PC-9 (cell line): ENCODE measurements around the gene SMARCA4. TPM values are rescaled to one million over a fixed set of nuclear protein-coding genes. Genes with fewer than 3 reads are reported as not detected.

Experiments used
- BruUV-seq: library from RNA; stranded (reverse); fragments of 400-500 nt; replicated peaks from 2 replicates; lab custom pipeline; 2021; lab: Mats Ljungman, UMichigan
- CTCF ChIA-PET: fragments of 300-600 bp; sonication (Branson Sonifier 250); formaldehyde crosslinking; loops from one replicate; lab custom pipeline; 2022; ENCODE audit warnings: antibody characterized with exemption; lab: Charles Lee
- POLR2A ChIA-PET: fragments of 300-600 bp; sonication (Branson Sonifier 250); formaldehyde crosslinking; loops from one replicate; lab custom pipeline; 2022; ENCODE audit warnings: antibody characterized with exemption; ENCODE audit not compliant: unreplicated experiment; lab: Charles Lee
- DNase-seq, 2 experiments: peaks; one replicate each; pipeline versions ENCODE4 v3.0.0 to v3.0.0-alpha.2; 2015 to 2022; ENCODE audit warnings: mixed read lengths in 1 of 2
- H2AFZ ChIP-seq: fragments of 200-600 bp; sonication (generic); 2 replicates; pipeline ENCODE4 v1.8.1; 2017; ENCODE audit warnings: antibody characterized with exemption
- H3F3A ChIP-seq: fragments of 200-600 bp; sonication (generic); 2 replicates; pipeline ENCODE4 v1.8.1; 2017; ENCODE audit warnings: antibody characterized with exemption, mild to moderate bottlenecking, low read depth; ENCODE audit not compliant: insufficient read depth
- H3K27ac ChIP-seq: fragments of 200-600 bp; sonication (generic); 2 replicates; pipeline ENCODE4 v1.6.1; 2016; ENCODE audit warnings: mixed run types
- H3K27me3 ChIP-seq: fragments of 200-600 bp; sonication (generic); 2 replicates; pipeline ENCODE4 v1.6.1; 2016; ENCODE audit warnings: low read depth, mixed run types; ENCODE audit not compliant: insufficient read depth
- H3K36me3 ChIP-seq: fragments of 200-600 bp; sonication (generic); 2 replicates; pipeline ENCODE4 v1.6.1; 2016; ENCODE audit warnings: low read depth, mixed run types
- H3K4me1 ChIP-seq: fragments of 200-600 bp; sonication (generic); replicated peaks from 2 replicates; pipeline ENCODE4 v1.6.1; 2016; ENCODE audit warnings: mixed run types; ENCODE audit not compliant: insufficient read depth
- H3K4me2 ChIP-seq: fragments of 200-600 bp; sonication (generic); 2 replicates; pipeline ENCODE4 v1.6.1; 2017; ENCODE audit warnings: mixed run types
- H3K4me3 ChIP-seq: fragments of 200-600 bp; sonication (generic); 2 replicates; pipeline ENCODE4 v1.6.1; 2016; ENCODE audit warnings: mixed run types
- H3K79me2 ChIP-seq: fragments of 200-600 bp; sonication (generic); 2 replicates; pipeline ENCODE4 v1.6.1; 2017; ENCODE audit warnings: low read depth, mixed run types
- H3K9me2 ChIP-seq: fragments of 200-600 bp; sonication (generic); 2 replicates; pipeline ENCODE4 v1.8.1; 2017; ENCODE audit warnings: mild to moderate bottlenecking; ENCODE audit not compliant: insufficient read depth
- H3K9me3 ChIP-seq: fragments of 200-600 bp; sonication (generic); 2 replicates; pipeline ENCODE4 v1.8.1; 2016; ENCODE audit warnings: low read depth; ENCODE audit not compliant: insufficient read depth
- H4K20me1 ChIP-seq: fragments of 200-600 bp; sonication (generic); 2 replicates; pipeline ENCODE4 v1.8.1; 2017; ENCODE audit not compliant: insufficient read depth
- EZH2 ChIP-seq: fragments of 200-600 bp; sonication (generic); IDR thresholded peaks from 2 replicates; pipeline ENCODE4 v1.8.0; 2017; ENCODE audit warnings: antibody characterized with exemption, low read depth
- intact Hi-C: fragments of 100-400 bp; cut with micrococcal nuclease; formaldehyde crosslinking; loops from one replicate; pipeline ENCODE4 v1.10.0; 2022; ENCODE audit not compliant: unreplicated experiment
- total RNA-seq: library from RNA; stranded (reverse); gene quantifications from 2 replicates; pipeline ENCODE4 v1.2.3, GENCODE V29; 2021
- TF ChIP-seq, protein P1 (sequence below): fragments of 200-600 bp; sonication (generic); conservative IDR thresholded peaks from 2 replicates; pipeline ENCODE4 v1.6.1; 2017; ENCODE audit warnings: mixed run types, antibody characterized with exemption, mild to moderate bottlenecking, moderate library complexity

The SMARCA4 gene
- total RNA-seq, 1 experiment from 2014 or later = 136 TPM

DNA sequence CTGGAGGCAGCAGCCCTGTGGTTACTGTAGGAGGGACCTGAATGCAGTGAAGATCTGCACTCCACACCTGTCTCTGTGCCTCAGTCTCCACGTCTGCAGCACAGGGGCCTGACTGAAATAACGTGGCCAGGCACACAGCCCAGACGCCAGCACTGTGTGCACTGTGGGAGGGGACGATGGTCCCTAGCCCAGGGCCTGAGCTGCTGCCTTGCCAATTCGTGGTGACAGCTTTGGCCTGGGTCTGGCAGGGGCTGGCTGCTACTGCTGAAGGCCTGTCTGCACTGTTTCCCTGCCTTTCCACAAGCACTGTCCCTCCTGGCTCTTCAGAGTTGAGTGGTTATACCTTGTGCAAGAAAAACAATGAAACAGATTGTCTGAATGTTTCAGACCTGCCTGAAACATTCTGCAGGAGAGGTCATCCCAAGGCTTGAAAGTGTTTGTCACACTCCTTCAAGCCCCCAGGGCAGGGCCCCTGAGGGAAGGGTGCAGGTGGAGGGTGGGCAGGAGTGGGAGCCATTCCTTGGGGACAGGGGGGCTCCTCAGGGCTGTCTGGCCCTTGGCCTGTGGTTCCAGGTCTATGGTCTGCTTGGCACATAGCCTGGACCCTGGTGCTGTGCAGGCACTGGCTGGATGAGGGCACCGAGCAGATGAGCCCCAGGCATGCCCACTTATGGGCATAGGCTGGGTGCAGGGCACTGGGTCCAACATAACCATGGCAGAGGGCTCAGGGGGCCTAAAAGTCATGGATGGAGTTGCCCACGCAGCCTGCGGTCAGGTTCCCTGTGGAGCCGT, 89.7 kb downstream of the SMARCA4 start:
- no TSS peak for BruUV-seq
- no peaks in the 10 kb centered on the region for H3K4me1 ChIP-seq
- intact Hi-C loops = no loop called here
- TF ChIP-seq, protein P1, sequence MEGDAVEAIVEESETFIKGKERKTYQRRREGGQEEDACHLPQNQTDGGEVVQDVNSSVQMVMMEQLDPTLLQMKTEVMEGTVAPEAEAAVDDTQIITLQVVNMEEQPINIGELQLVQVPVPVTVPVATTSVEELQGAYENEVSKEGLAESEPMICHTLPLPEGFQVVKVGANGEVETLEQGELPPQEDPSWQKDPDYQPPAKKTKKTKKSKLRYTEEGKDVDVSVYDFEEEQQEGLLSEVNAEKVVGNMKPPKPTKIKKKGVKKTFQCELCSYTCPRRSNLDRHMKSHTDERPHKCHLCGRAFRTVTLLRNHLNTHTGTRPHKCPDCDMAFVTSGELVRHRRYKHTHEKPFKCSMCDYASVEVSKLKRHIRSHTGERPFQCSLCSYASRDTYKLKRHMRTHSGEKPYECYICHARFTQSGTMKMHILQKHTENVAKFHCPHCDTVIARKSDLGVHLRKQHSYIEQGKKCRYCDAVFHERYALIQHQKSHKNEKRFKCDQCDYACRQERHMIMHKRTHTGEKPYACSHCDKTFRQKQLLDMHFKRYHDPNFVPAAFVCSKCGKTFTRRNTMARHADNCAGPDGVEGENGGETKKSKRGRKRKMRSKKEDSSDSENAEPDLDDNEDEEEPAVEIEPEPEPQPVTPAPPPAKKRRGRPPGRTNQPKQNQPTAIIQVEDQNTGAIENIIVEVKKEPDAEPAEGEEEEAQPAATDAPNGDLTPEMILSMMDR = no peak
- TF ChIP-seq EZH2 = no peak
- H3K4me3 ChIP-seq = no peak overlapping the region
- H3K27me3 ChIP-seq = no peaks in the 10 kb centered on the region
- H3K9me3 ChIP-seq = no peaks in the 10 kb centered on the region
- no peak overlapping the region for H2AFZ ChIP-seq
- no peaks in the 10 kb centered on the region for H3K79me2 ChIP-seq
- DNase-seq = no peak
- H3K9me2 ChIP-seq = no peaks in the 10 kb centered on the region
- peaks cover 7% of the 10 kb centered on the region; the same call in 1 of the 2 replicates for H3K36me3 ChIP-seq
- H4K20me1 ChIP-seq = peaks cover 12% of the 10 kb centered on the region; the same call in 1 of the 2 replicates
- ChIA-PET CTCF (no interaction called here), POLR2A (no interaction called here)
- H3K4me2 ChIP-seq = no peak overlapping the region
- H3K27ac ChIP-seq = no peak overlapping the region
- H3F3A ChIP-seq = peaks cover 7% of the 10 kb centered on the region

DNA sequence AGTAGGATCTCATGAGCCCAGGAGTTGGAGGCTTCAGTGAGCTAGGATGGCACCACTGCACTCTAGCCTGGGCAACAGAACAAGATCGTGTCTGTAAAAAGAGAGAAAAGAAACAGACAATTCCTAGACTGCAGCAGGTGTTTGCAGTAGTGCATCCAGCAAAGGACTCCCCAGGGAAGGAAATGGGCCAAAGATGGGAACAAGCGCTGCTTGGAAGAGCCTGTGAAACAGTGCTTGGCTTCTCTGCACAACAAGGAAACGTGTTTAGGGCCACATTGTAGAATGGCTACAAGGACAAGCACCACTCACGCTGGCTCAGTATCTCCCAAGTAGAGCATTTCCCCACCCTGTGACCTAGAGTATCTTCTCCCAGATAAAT, 93.0 kb downstream of the SMARCA4 start:
- intact Hi-C loops = no loop called here

DNA sequence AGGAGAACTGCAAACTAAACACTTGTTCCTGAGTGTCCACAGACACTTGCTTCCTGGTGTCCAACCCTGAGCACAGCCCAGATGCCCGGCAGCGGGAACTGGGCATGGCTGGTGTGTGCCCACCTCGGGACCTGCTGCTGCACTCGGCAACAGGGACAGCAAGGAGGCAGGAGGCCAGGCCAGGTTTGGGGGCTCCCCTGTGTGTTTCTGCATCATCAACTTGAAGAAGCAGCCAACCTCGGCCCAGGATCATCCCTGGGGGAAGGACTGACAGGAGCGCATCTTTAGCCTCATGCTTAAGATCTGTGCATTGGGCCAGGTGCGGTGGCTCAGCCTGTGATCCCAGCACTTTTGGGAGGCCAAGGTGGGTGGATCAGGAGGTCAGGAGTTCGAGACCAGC, 93.4 kb downstream of the SMARCA4 start:
- Histone ChIP-seq H3K4me1 (no peaks in the 10 kb centered on the region), H3F3A (peaks cover 2% of the 10 kb centered on the region; the same call in 1 of the 2 replicates), H2AFZ (no peak overlapping the region), H3K9me3 (no peaks in the 10 kb centered on the region), H3K9me2 (no peaks in the 10 kb centered on the region), H4K20me1 (peaks cover 9% of the 10 kb centered on the region; the same call in 1 of the 2 replicates), H3K4me3 (no peak overlapping the region), H3K27ac (no peak overlapping the region), H3K79me2 (no peaks in the 10 kb centered on the region), H3K27me3 (no peaks in the 10 kb centered on the region), H3K36me3 (peaks cover 5% of the 10 kb centered on the region; the same call in 1 of the 2 replicates), H3K4me2 (no peak overlapping the region)
- CTCF ChIA-PET = no interaction called here
- DNase-seq = no peak
- TF ChIP-seq EZH2 = no peak
- TF ChIP-seq, protein P1 = no peak
- POLR2A ChIA-PET = no interaction called here
- intact Hi-C loops = no loop called here
- BruUV-seq = no TSS peak

More for the DNA sequence above, 93.0 kb downstream of the SMARCA4 start:
- Histone ChIP-seq H3K27ac (no peak overlapping the region), H3K4me3 (no peak overlapping the region), H4K20me1 (peaks cover 9% of the 10 kb centered on the region; the same call in 1 of the 2 replicates), H3K27me3 (no peaks in the 10 kb centered on the region), H3K4me2 (no peak overlapping the region), H3K36me3 (peaks cover 5% of the 10 kb centered on the region; the same call in 1 of the 2 replicates), H3K9me2 (no peaks in the 10 kb centered on the region), H3K79me2 (no peaks in the 10 kb centered on the region), H2AFZ (no peak overlapping the region), H3K4me1 (no peaks in the 10 kb centered on the region), H3K9me3 (no peaks in the 10 kb centered on the region), H3F3A (peaks cover 2% of the 10 kb centered on the region; the same call in 1 of the 2 replicates)
- POLR2A ChIA-PET = no interaction called here
- CTCF ChIA-PET = no interaction called here
- TF ChIP-seq, protein P1 = no peak
- TF ChIP-seq EZH2 = no peak
- no peak for DNase-seq
- BruUV-seq = TSS peak; percentile 13
